ENCODE data around the gene TUBGCP4. TPM values are rescaled to one million over a fixed set of nuclear protein-coding genes. Genes with fewer than 3 reads are reported as not detected.
A peak's percentile ranks its signal among the peaks of the same experiment; 100 is the strongest.

The TUBGCP4 gene
- total and polyA plus RNA-seq, 11 donors = 5.9 to 16.7 (median 12.5) TPM

DNA sequence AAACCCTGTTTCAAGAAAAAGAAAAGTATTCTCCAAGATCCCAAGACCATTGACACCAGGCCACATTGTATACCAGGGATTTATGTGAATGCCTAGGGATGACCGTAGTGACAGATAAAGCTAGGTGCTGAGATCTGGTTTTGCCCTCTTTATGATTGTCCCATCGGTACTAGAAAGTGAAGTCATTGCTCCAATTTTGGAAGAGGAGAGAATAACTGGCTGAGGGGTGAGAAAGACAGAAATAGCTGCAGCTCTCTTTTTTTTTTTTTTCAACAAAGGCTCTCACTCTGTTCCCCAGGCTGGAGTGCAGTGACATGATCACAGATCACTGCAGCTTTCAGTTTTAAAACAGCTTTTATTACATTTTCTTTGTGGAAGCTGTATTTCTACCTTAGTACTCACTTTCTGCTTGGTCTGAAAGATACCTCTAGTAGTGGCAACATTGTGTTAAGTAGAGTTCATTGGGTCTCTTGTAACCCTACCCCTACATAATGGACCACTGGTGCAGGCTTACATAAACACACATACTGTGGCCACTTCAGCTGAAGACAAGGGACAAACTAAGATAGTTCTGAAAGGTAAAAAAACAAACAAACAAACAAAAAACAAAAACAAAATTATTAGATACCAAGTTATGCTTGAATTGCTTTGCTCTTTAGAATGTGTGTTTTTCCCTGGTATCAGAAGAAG, 18.1 kb upstream of the TUBGCP4 start:
- Histone ChIP-seq H3K9me3 (peaks cover 0 to 6% (median 0%) of the 10 kb centered on the region in 12 donors), H3K27ac (peak overlapping the region in 10 of 12 donors; percentile 12 to 73 (median 63)), H3K4me1 (peaks cover 0 to 23% (median 7%) of the 10 kb centered on the region in 12 donors), H3K27me3 (no peaks in the 10 kb centered on the region), H3K36me3 (peaks cover 0 to 48% (median 42%) of the 10 kb centered on the region in 9 donors), H3K4me3 (no peak overlapping the region)
- no peak for DNase-seq
- TF ChIP-seq POLR2A (IDR thresholded peaks at IDR 0.05) = no peak
- TF ChIP-seq, protein P1, sequence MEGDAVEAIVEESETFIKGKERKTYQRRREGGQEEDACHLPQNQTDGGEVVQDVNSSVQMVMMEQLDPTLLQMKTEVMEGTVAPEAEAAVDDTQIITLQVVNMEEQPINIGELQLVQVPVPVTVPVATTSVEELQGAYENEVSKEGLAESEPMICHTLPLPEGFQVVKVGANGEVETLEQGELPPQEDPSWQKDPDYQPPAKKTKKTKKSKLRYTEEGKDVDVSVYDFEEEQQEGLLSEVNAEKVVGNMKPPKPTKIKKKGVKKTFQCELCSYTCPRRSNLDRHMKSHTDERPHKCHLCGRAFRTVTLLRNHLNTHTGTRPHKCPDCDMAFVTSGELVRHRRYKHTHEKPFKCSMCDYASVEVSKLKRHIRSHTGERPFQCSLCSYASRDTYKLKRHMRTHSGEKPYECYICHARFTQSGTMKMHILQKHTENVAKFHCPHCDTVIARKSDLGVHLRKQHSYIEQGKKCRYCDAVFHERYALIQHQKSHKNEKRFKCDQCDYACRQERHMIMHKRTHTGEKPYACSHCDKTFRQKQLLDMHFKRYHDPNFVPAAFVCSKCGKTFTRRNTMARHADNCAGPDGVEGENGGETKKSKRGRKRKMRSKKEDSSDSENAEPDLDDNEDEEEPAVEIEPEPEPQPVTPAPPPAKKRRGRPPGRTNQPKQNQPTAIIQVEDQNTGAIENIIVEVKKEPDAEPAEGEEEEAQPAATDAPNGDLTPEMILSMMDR (IDR thresholded peaks at IDR 0.05) = no peak
- ATAC-seq = peak; percentile 76 to 93 (median 86)
- intact Hi-C loops (cut with DNase I) = no loop called here
- WGBS, 4 donors = 41 to 53% (median 46%) methylated on average over 2 of the region's 2 CpGs

DNA sequence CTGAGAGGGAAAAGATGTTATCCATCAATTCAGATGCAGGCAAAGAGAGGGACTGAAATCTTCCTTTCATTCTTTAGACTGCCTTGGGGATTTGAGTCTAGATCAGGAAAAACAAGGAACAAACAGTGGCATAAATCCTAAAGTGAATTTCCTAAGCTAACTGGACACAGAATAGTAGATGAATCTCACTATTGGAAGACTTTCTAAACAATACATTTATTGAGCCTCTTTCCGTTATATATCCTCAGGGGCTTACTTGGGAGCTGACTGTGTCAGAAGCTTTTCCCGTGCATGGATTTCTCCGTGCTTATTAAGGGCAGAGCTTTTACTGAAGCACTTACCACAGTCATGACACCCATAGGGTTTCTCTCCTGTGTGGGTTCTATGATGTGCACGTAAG, 10.1 kb upstream of the TUBGCP4 start:
- H3K9me3 ChIP-seq = peaks cover 0 to 82% (median 45%) of the 10 kb centered on the region in 12 donors
- H3K4me1 ChIP-seq = peaks cover 0 to 4% (median 0%) of the 10 kb centered on the region in 12 donors
- no peak for DNase-seq
- TF ChIP-seq, protein P1 (IDR thresholded peaks at IDR 0.05) = no peak
- TF ChIP-seq POLR2A (IDR thresholded peaks at IDR 0.05) = no peak
- 84 to 100% (median 92%) methylated on average over 4 of the region's 4 CpGs for WGBS, 4 donors
- H3K36me3 ChIP-seq = peaks cover 8 to 84% (median 70%) of the 10 kb centered on the region in 9 donors
- no peaks in the 10 kb centered on the region for H3K27me3 ChIP-seq
- no peak for ATAC-seq
- no peak overlapping the region for H3K4me3 ChIP-seq
- no peak overlapping the region for H3K27ac ChIP-seq
- intact Hi-C loops (cut with DNase I) = no loop called here

DNA sequence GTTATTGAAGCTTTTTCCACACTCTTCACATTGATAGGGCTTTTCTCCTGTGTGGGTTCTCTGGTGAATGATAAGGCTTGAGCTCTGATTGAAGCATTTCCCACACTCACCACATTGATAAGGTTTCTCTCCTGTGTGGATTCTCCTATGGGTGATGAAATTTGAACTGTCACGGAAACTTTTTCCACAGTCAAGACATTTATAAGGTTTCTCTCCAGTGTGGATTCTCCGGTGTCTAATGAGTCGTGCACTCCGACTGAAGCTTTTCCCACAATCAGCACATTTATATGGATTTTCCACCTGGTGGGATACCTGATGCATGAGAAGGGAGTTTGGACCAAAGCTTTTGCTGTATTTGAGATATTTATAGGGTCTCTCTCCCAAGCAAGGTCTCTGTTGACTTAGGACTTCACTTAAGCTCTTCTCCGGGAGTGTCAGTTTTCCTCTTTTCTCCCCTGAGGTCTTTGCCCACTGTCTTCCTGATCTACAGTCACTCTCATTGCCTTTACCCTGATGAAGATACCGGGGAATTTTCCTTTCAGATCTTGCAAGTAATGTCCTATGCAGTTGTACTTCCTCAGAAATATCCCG, 9.5 kb upstream of the TUBGCP4 start:
- Histone ChIP-seq H3K4me1 (peaks cover 0 to 4% (median 0%) of the 10 kb centered on the region in 12 donors), H3K27me3 (no peaks in the 10 kb centered on the region), H3K36me3 (peaks cover 8 to 90% (median 76%) of the 10 kb centered on the region in 9 donors), H3K4me3 (no peak overlapping the region), H3K27ac (no peak overlapping the region), H3K9me3 (peaks cover 0 to 87% (median 45%) of the 10 kb centered on the region in 12 donors)
- intact Hi-C loops (cut with DNase I) = no loop called here
- whole genome bisulfite sequencing, 4 donors = 97 to 98% (median 98%) methylated on average over 7 of the region's 7 CpGs
- no peak for DNase-seq
- TF ChIP-seq, protein P1 (IDR thresholded peaks at IDR 0.05) = no peak
- TF ChIP-seq POLR2A (IDR thresholded peaks at IDR 0.05) = no peak
- no peak for ATAC-seq

DNA sequence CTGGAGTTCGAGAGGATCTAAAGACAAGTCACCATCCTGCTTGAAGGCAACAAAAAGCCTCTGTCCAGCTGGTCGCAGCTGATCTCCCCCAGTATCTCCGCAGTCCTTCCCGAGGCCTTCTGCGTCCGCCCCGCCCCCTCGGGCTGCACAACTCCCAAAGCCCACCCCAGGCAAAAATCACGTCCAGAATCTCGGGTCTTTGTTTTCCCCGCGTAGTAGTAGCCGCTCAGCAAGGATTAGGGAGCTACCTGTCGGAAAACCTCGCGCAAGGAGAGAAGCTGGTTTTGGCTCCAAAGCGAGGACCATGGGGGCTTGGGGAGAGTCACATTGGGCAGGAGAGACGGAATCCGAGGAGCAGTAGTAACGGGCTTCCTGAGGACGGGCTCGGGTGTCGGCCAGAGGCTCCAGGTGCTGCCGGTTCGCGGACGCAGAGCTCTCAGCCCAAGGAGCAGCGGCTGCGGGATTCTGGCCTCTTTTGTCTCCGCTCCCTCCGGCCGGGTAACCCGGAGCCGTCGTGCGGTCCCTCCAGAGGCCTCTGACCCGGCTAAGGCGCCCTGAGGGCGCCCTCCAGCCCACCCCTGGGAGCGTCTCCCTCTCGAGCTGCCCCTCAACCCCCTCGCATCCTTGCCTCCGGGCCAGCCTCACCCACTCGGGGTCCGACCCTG, 459 bp upstream of the TUBGCP4 start:
- DNase-seq = peak in 4 of 5 donors; percentile 18 to 33 (median 24)
- intact Hi-C loops (cut with DNase I) = no loop called here
- ATAC-seq = peak; percentile 34 to 72 (median 63)
- H3K36me3 ChIP-seq = peaks cover 0 to 30% (median 20%) of the 10 kb centered on the region in 9 donors
- H3K4me3 ChIP-seq = peak overlapping the region; percentile 63 to 99 (median 82)
- TF ChIP-seq POLR2A (IDR thresholded peaks at IDR 0.05) = no peak
- TF ChIP-seq, protein P1 (IDR thresholded peaks at IDR 0.05) = no peak
- peaks cover 0 to 13% (median 0%) of the 10 kb centered on the region in 12 donors for H3K9me3 ChIP-seq
- no peaks in the 10 kb centered on the region for H3K27me3 ChIP-seq
- WGBS, 4 donors = 1 to 2% (median 1%) methylated on average over 30 to 45 of the region's 45 CpGs
- peaks cover 0 to 44% (median 21%) of the 10 kb centered on the region in 12 donors for H3K4me1 ChIP-seq
- H3K27ac ChIP-seq = peak overlapping the region; percentile 6 to 86 (median 72)

All from heart left ventricle (tissue), 16 donors.